COR-L47 (cell line): ENCODE data around the gene PRMT1.

Experiments
- DNase-seq: peaks from one replicate; lab custom pipeline; 2025; lab: John Stamatoyannopoulos, UW

The PRMT1 gene

DNA sequence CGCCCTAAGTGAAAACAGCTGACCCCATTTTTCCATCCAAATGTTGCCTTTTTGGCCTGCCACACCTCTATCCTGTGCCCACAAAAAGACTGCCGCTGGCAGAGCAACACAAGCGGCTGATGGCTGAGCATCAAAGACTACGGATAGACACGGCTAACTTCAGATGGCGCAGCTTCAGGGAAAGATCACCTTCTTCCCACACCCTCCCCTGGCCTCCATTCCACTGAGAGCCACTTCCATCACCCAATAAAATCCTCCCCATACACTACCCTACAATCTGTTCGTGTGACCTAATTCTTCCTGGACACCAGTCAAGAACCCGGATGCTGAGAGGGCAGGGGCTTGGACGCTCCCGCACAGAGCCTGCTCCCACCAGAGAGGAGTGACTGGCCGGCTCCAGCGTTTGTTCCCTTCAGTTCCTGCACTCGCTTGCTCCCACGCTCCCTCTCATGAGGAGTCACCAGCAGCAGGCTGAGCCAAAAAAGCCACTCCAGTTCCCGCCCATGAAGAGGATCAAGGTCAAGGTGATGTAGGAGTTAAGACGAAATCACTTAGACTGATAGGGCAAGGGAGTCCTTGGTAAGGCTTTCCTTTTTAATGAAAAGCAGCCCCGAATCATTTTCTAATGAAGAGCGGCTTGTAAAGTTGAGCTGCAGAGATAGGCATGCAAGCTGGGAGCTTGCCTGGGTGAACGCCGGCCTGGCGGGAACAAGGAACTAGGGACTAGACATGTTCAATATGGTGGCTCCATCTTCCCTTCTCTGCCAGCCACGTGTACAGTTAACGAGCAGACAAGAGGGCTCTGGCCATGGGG is 50.4 kb downstream of the PRMT1 start:
- DNase-seq, result no peak

DNA sequence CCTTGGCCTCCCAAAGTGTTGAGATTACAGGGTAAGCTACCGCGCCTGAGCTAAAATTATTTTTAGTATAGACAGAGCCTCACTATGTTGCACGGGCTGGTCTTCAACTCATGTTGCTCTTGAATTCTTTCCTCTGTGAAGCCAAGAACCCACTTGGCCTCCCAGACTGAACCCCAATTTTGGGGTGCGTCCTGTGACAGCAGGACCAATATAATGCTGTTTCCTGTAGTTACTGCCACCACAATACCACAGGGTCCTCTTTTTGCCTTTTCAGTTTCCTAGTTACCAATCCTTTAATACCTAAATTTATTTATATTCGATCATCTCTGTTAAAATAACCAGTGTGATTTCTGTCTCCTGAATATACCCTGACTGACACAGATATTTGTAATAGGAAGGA is 53.1 kb downstream of the PRMT1 start:
- no peak for DNase-seq
